GM19035 (cell line): Measurements from ENCODE around the gene PMPCB.
"Not testable (repeated sequence)": the region's sequence is repeated elsewhere in the genome, so short reads cannot be mapped to it uniquely, and the experiment has no call there.

Experiments
- ATAC-seq: cut with Tn5 transposase; IDR thresholded peaks from one replicate; pipeline ENCODE4 v1.9.1; 2021; ENCODE audit not compliant: unreplicated experiment

The PMPCB gene

GRCh38 chr7:103296901-103297836 is at the start of gene PMPCB:
Gene PMPCB, plus strand, starts transcription at chr7:103297435. Its CDS starts 25 bp downstream, at chr7:103297460.
- ATAC-seq, result peak; percentile 96

GRCh38 chr7:103253699-103254506 is 43.3 kb upstream of the PMPCB start:
- not testable (repeated sequence) for ATAC-seq

GRCh38 chr7:103264054-103264453 is 33.2 kb upstream of the PMPCB start:
- not testable (repeated sequence) for ATAC-seq

- ATAC-seq, result not testable (repeated sequence)
These were observed 31.0 kb upstream of the PMPCB start for GRCh38 chr7:103266229-103266628.

- not testable (repeated sequence) for ATAC-seq
These were observed 23.9 kb upstream of the PMPCB start for GRCh38 chr7:103273374-103273773.

GRCh38 chr7:103274867-103275266 is 22.4 kb upstream of the PMPCB start:
- ATAC-seq, result not testable (repeated sequence)

DNA sequence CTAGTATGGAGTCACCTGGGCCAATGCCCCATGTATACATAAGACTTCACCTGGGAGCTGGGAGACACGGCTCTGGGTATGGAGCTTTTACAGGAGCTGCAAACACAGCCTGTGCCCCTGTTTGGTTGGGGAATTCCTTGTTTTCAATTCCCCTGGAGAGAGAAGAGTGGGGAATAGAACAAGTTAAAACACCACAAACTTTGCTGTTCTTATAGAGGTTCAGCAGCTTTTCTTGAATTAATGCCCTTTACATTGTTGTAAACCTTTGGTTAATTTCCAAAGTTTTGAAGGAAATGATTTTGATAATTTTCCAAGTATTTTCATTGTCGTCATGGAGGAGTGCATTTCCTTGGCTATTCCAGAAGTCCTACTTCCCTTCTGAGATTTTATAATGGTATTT is 19.0 kb upstream of the PMPCB start:
- not testable (repeated sequence) for ATAC-seq

- peak; percentile 41 for ATAC-seq
These were observed 17.6 kb upstream of the PMPCB start for GRCh38 chr7:103279636-103279962.

DNA sequence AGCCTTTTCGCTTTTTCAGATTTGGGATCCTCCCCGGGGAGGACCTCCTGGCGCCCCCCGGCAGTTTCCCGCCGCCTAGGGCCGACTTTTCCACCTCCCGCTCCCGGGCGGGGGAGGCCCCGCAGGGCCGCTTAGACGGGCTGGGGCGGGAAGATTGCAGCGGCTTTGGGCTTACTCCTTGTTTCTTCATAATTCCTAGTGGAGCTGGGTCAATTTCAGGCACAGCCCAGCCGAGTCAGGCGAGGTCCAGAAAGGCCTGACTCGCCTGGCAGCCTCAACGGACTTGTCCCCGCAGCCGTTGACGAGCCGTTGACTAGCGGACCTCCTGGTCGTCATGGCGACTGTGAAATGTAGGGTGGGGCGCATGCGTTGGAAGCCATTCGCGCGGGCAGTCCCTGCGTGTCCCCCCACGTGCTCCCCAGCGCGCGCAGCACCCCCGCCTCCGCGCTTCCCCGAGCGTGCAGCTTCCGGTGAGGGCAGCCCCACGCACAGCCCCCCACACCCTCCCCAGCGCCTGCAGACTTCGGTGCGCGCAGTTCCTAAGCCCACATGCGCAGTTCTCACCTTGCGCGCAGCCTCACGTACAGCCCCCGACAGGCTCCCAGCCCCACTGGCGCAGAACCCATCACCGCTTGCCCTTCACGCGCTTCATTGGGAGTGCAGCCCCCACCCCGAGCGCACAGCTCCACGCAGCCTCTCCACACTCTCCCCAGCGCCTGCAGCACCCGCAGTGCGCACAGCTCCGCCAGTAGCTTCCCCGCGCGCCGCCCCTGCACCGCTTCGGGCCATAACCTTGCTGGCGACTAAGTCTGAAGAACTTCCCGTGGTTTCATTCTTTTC is 17.1 kb upstream of the PMPCB start:
- ATAC-seq, result peak; percentile 95

DNA sequence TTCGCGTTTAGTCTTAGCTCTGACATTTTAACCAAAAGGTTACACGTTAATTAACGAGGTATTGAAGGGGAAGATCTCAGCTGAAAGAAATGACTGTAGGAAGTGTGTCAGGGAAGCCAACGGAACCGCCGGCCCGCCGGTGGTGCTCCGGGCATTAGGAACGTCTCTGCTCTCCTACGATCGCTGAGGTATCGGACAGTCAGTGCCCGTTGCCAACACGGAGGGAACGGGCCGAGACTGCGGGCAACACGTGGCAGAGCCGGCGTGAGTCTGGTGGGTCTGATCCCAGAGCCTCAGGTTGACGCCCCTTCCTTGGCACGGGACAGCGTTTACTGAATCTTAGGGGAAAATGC is 16.5 kb upstream of the PMPCB start:
- ATAC-seq, result peak; percentile 26

GRCh38 chr7:103282802-103283427 is 14.3 kb upstream of the PMPCB start:
- ATAC-seq, result not testable (repeated sequence)

DNA sequence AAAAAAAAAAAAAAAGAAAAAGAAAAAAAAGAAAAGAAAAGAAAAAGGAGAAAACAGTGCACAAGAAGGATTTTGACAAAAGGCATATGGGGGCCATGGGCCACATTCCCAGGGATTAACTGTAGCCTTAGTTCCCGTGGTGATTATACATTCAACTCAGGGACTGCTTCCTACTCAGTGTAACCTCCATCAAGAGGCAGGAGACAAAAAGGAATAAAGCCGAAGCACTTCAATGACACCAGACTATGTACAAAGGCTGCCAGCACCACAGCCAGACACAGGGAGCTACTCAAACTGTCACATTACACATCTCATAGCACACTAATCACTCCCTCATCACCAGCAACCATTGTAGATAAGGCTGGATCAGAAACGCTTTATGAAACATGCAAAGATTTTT is 5.1 kb upstream of the PMPCB start:
- ATAC-seq, result no peak

DNA sequence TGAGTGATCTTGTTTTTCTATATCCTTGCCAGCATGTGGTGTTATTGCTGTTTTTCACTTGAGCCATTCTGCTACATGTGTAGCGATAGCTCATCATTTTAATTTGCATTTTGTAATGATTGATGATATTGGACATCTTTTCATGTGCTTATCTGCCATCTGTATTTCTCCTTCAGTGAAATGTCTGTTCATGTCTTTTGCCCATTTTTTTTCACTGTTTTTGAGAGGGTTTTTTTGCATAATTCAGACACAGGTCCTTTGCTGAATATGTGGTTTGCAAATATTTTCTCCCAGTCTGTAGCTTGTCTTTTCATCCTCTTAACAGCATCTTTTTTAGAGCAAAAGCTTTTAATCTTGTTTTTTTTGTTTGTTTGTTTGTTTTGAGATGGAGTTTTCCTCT is 3.7 kb upstream of the PMPCB start:
- no peak for ATAC-seq

DNA sequence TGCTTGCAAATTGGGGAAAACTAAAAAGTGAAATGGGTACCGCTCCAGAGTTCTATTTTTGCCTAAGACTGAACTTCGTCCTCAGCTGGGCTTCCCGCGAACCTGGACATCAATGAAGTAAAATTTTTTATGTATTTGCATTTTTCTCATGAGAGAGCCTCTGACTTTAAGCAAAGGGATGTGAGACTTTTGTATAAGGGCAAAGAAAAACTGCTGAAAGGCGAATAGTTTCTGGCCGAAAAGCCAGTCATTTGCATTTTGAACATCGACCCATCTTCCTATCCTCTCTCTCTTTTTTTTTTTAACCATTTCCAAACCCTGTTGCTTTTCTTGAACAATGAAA is 573 bp downstream of the PMPCB start:
- peak; percentile 29 for ATAC-seq

GRCh38 chr7:103299660-103300059 is 2.4 kb downstream of the PMPCB start:
- no peak for ATAC-seq

GRCh38 chr7:103301441-103301840 is 4.2 kb downstream of the PMPCB start:
- ATAC-seq, result no peak

DNA sequence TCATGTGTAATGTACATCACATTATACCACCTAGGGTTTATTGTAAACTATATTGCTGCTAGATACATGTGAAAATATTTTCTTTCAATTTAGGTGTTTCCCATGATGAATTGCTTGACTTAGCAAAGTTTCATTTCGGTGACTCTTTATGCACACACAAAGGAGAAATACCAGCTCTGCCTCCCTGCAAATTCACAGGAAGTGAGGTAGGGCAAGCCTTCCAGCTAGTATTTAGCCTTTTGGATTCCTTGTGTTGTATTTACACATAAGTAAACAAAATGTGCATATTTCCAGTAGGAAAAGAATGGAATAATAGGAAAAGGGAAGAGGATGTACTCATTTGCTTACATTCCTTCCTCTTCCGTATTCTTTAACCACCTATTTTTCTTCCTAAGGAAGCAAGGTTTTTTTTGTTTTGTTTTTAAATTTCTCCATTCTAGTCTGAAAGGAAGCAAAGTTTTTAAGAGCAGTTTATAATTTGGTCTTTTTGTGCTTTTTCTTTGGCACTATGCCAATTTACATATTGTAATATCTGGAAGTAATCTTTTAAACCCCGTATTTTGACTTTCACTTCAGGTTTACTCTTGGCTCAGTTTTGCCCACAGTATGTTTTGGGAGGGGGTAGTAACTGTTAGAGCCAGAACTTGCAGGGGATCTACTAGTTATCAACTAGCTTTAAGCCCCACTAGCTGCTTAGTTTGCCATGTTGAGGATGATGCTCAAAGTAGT is 10.4 kb downstream of the PMPCB start:
- ATAC-seq, result no peak

GRCh38 chr7:103314852-103315251 is 17.6 kb downstream of the PMPCB start:
- no peak for ATAC-seq

DNA sequence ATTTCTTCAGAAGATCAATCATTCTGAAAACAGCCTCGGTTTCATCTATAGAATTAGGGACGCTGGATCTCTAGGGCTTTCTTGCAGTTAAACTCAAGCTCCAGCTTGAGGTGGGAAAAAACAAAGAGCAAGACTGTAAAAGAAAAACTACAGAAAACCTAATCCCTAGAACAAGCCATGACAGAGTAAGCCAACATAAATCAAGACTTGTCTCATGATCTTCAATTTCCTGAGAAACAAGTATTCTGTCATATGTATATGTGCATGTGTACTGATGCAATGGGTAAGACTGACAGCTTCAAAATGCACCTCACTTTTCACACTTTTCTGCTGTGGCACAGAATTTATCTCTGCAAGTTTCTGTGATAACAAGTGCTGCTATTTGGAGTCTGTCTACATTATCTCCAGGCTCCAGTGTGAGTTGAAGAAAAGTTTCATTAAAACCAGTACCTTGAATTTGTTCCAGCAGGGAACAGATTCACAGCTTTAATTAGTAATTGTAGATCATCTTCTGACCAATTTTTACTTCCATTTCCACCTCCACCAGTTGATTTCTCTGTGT is 19.2 kb downstream of the PMPCB start:
- ATAC-seq, result no peak

- no peak for ATAC-seq
These were observed 19.8 kb downstream of the PMPCB start for GRCh38 chr7:103317009-103317408.
